Activated CD8-positive, alpha-beta memory T cell treated with anti-CD3 and anti-CD28 coated beads for 36 hours (primary cell): ENCODE results near the gene ADAMTS1. TPM values are rescaled to one million over a fixed set of nuclear protein-coding genes. Genes with fewer than 3 reads are reported as not detected.

Experiments used
- CTCF ChIA-PET: fragments of 350-600 bp; sonication (Branson Sonifier 250); formaldehyde crosslinking; loops from one replicate; lab custom pipeline; 2021; ENCODE audit warnings: antibody characterized with exemption; lab: Charles Lee
- POLR2A ChIA-PET: fragments of 350-600 bp; sonication (Branson Sonifier 250); formaldehyde crosslinking; loops from one replicate; lab custom pipeline; 2021; ENCODE audit warnings: antibody characterized with exemption; lab: Charles Lee
- total RNA-seq, 2 experiments: library from RNA; stranded (reverse); gene quantifications; one replicate each; pipeline ENCODE4 v1.2.3, GENCODE V29; 2021

ADAMTS1 gene
- total RNA-seq, 2 experiments from 2014 or later: 0.08 TPM; not detected in 1

GRCh38 chr21:26795866-26796329 is 49.3 kb downstream of the ADAMTS1 start:
- POLR2A ChIA-PET: no interaction called here
- CTCF ChIA-PET: no interaction called here

DNA sequence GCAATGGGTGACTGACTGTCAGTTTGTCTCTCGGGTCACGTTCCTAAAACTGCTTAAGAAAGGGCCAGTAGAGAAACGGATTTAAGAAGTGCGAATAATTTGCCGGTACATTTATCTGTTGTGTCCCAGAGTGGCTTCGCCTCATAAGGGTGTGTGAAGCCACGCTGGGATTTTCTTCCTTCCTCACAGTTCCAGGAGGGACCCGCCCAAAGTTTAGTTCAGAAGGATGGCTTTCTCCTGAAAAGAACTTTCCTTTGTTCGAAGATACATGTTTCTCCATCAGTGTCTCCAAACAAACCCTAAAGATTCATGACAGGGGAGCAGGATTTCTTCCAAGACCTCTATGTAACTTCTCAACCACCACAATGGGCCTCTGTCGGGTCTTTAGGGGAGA is 49.8 kb downstream of the ADAMTS1 start:
- POLR2A ChIA-PET: no interaction called here
- CTCF ChIA-PET: no interaction called here

DNA sequence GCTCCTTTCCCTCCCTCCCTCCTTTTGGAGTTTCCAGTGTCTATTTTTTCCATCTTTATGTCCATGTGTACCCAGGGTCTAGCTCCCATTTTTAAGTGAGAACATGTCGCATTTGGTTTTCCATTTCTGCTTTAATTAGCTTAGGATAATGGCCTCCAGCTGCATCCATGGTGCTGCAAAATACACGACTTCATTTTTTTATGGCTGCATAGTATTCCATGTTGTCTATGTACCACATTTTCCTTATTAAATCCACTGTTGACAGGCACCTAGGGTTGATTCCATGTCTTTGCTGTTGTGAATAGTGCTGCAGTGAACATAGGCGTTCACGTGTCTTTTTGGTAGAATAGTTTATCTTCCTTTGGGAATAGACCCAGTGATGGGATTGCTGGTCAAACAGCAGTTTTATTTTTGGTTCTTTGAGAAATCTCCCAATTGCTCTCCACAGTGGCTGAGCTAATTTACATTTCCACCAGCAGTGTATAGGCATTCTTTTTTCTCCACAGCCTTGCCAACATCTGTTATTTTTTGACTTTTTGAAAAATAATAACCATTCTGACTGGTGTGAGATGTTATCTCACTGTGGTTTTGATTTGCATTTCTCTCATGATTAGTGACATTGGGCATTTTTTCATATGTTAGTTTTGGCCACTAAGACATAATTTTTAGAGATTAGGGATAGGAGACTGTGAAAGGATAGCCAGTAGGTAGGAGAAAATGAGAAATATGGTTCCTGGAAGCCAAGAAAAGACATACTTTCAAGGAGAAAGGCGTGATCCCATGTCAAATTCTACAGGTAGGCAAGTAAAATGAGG is 50.4 kb downstream of the ADAMTS1 start:
- POLR2A ChIA-PET: no interaction called here
- CTCF ChIA-PET: no interaction called here

- POLR2A ChIA-PET: no interaction called here
- CTCF ChIA-PET: no interaction called here
These were observed 54.9 kb downstream of the ADAMTS1 start for GRCh38 chr21:26790296-26790695.

DNA sequence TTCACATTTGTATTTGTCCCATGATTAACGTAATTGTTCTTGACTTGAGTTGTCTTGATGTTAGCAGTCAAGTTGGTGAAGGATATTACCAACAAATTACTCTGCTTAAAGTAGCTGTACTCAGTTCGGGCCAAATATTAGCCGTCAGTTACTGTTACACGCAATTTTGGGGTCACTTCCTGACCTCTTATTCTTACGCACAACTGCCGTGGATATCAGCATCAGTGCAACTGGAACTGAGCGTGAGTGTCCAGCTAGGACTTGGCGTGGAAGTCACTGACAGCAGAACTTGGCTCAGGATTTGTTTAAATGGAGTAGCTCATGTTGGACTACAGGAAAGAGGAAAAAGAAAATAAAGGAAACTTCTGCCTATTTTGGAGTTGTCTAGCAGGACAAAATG is 56.4 kb downstream of the ADAMTS1 start:
- ChIA-PET CTCF (no interaction called here), POLR2A (no interaction called here)

Other genes with a start within 250 kb of the ADAMTS1 start
- not detected for gene ADAMTS5, start 121.7 kb upstream of the ADAMTS1 start, total RNA-seq